GM12874 (cell line): Measurements from ENCODE around the gene CCDC17.

Source experiments
- TF ChIP-seq, protein P1 (sequence below): IDR thresholded peaks from 2 replicates; pipeline ENCODE4 v1.5.1; 2011; ENCODE audit warnings: low read depth, mild to moderate bottlenecking, control low read depth, low read length, moderate library complexity; ENCODE audit not compliant: insufficient read depth

CCDC17 gene

DNA sequence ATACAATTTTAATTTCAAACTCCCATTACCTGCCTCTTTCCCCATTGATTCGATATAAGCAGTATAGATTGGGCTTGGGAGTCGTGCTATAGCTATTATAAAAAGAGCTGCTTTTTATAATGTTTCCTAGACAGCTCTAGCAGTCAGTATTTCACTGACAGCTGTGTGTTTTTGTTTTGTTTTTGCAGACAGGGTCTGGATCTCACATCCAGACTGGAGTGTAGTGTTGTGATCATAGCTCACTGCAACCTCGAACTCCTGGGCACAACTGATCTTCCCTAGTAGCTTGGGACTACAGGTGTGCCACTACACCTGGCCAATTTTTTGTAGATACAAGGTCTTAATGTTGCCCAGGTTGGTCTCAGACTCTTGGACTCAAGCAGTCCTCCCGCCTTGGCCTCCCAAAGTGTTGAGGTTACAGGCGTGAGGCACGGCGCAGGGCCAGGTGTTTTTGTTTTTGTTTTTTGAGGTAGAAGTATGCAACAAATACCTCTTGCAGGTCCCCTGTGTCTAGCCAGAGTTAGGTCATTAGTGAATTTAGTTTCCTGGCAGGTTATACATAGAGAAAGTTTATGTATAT lies 38.3 kb downstream of the CCDC17 start:
- TF ChIP-seq, protein P1, sequence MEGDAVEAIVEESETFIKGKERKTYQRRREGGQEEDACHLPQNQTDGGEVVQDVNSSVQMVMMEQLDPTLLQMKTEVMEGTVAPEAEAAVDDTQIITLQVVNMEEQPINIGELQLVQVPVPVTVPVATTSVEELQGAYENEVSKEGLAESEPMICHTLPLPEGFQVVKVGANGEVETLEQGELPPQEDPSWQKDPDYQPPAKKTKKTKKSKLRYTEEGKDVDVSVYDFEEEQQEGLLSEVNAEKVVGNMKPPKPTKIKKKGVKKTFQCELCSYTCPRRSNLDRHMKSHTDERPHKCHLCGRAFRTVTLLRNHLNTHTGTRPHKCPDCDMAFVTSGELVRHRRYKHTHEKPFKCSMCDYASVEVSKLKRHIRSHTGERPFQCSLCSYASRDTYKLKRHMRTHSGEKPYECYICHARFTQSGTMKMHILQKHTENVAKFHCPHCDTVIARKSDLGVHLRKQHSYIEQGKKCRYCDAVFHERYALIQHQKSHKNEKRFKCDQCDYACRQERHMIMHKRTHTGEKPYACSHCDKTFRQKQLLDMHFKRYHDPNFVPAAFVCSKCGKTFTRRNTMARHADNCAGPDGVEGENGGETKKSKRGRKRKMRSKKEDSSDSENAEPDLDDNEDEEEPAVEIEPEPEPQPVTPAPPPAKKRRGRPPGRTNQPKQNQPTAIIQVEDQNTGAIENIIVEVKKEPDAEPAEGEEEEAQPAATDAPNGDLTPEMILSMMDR: no peak

GRCh38 chr1:45585110-45585426 lies 38.8 kb downstream of the CCDC17 start:
- TF ChIP-seq, protein P1: no peak

- TF ChIP-seq, protein P1: no peak
These were observed 39.3 kb downstream of the CCDC17 start for GRCh38 chr1:45584351-45585109.

GRCh38 chr1:45583666-45584350 lies 40.0 kb downstream of the CCDC17 start, which contains the start of gene NASP:
Gene NASP, plus strand, starts transcription at chr1:45584041. Its CDS starts 106 bp downstream, at chr1:45584147.
- TF ChIP-seq, protein P1: no peak

DNA sequence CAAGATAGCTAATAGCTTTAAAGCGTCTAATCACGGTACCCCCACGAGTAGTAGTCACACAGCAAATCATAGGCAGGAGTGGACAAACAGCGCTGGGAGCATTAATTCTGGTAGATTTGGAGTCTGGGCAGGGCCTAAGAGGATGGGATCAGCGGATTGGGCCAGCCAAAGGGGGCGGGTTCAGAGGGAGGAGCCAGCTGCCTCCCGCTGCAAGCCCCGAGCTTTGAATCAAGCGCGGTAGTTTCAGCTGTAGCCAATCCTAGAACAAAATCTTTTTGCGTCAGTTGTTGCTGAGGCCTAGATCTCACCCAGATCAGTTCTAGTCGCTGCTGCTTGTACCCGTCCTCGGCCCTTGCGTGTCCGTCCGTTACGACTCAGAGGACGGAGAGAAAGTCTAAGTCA lies 40.6 kb downstream of the CCDC17 start:
- TF ChIP-seq, protein P1: no peak

- TF ChIP-seq, protein P1: no peak
These were observed 49.7 kb downstream of the CCDC17 start for GRCh38 chr1:45574105-45574626.

DNA sequence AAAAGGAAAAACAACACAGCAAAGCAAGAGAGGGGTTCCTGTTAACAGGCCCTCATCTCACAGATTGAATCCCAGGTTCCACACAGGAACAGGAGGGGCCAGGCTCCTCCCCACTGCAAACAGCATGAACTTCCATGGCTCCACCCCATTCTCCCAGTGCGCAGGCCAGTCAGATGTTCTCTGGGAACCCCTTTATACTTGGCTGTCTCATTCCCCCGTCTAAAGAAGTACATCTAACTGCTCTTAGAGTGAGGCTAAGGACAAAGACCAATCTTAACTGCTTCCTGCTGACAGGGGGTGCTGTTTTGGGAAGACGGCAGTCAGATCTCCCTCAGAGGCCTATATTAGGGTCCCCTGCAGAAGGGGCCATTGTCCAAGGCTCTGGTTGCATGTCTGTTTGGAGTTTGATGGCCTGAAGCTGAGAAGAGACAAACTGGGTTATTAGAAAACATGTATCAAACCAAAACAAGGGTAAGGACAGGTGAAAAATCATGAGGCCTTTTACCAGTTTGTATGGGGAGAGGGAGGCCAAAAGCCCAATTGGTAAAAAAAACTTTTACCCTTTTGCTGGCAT lies 50.5 kb downstream of the CCDC17 start:
- TF ChIP-seq, protein P1: no peak
